ENCODE data around the gene GLIS1.

DNA sequence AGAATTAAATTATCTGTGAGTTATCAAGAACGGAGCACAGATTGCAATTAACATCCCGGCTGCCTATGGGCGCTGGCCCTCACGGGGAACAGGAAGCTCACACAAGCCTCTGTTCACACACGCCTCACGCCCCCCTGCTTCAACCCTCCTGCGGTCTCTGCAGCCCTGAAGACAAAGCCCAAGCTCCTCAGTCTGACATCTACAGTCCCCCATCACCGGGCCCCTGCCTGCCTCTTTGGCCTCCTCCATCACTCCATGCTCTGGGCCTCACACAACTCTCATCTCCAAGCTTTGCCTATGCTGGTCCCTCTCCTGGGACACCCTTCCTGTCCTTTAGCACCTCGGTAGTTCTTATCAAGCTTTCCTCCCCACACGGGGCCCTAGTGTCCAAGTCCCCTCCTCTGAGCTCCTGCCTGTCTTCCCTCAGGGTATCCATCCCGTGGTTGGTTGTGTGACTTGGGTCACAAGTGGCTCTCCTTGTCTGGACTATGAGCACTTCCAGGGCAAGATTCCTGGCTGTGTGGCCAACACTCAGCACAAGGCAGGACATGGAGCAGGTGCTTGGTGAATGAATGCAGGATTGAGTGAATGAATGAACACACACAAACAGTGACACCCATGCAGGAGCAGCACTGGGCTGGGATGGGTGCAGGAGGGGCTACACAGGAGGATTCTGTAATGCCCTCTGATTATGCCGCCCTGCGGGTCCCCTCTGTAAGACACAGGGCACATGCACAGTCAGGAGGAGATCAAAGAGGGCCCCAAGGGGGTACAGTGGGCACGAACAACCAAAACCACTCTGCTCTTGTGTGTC lies 163.6 kb downstream of the GLIS1 start:
- no peak for TF ChIP-seq GATA2 (IDR thresholded peaks at IDR 0.05; ENCODE audit: low read depth, low read length)
- TF ChIP-seq GATA3 (IDR thresholded peaks at IDR 0.05; ENCODE audit: low read depth, low read length) = no peak

Measured in SH-SY5Y (cell line).